AG09319 (cell line): ENCODE measurements around the gene CDKN2D.

Experiments used
- DNase-seq: peaks from one replicate; pipeline ENCODE4 v3.0.0-alpha.2; 2010; ENCODE audit warnings: low read depth; ENCODE audit errors: extremely low read depth
- CTCF ChIP-seq: IDR thresholded peaks from 2 replicates; pipeline ENCODE4 v1.5.1; 2011; ENCODE audit warnings: low read depth, mild to moderate bottlenecking, inconsistent platforms, low read length, moderate library complexity

The CDKN2D gene

GRCh38 chr19:10517361-10517759 is 51.4 kb downstream of the CDKN2D start, which contains the start of gene S1PR5:
Gene S1PR5 (minus strand): TSS chr19:10517447. CDS start chr19:10515011, 2,436 bp downstream.
- no peak for TF ChIP-seq CTCF
- no peak for DNase-seq

GRCh38 chr19:10516671-10517286 is 52.0 kb downstream of the CDKN2D start:
- no peak for DNase-seq
- TF ChIP-seq CTCF = no peak
